BLaER1 treated with 17β-estradiol and CSF1 and Interleukin-3, amounts not matched to agents 10 nM and 100 nM (cell line): ENCODE data around the gene STK26.

Experiments used
- H3K27ac ChIP-seq, 11 experiments: shearing (Covaris generic); formaldehyde crosslinking; 2 replicates each; pipeline ENCODE4 v1.8.1; 2022
- H3K27me3 ChIP-seq, 11 experiments: shearing (Covaris generic); formaldehyde crosslinking; 2 replicates each; pipeline ENCODE4 v1.8.1; 2022
- H3K36me3 ChIP-seq, 11 experiments: shearing (Covaris generic); formaldehyde crosslinking; 2 replicates each; pipeline ENCODE4 v1.8.1; 2022
- H3K4me1 ChIP-seq, 10 experiments: shearing (Covaris generic); formaldehyde crosslinking; 2 replicates each; pipeline ENCODE4 v1.8.1; 2022
- H3K4me2 ChIP-seq, 11 experiments: shearing (Covaris generic); formaldehyde crosslinking; 2 replicates each; pipeline ENCODE4 v1.8.1; 2022
- H3K4me3 ChIP-seq, 10 experiments: shearing (Covaris generic); formaldehyde crosslinking; 2 replicates each; pipeline ENCODE4 v1.8.1; 2022
- H3K9ac ChIP-seq, 11 experiments: shearing (Covaris generic); formaldehyde crosslinking; 2 replicates each; pipeline ENCODE4 v1.8.1; 2022
- H3K9me3 ChIP-seq, 11 experiments: shearing (Covaris generic); formaldehyde crosslinking; replicated peaks in 1 of 11; 2 replicates each; pipeline ENCODE4 v1.8.1; 2022
- H4K20me1 ChIP-seq, 11 experiments: shearing (Covaris generic); formaldehyde crosslinking; 2 replicates each; pipeline ENCODE4 v1.8.1; 2022
- Cebpa-rat ChIP-seq, 11 experiments: shearing (Covaris generic); IDR thresholded peaks; 2 replicates each; pipeline ENCODE4 v1.8.1; 2022

STK26 gene

GRCh38 chrX:132114607-132115006, 91.5 kb downstream of the STK26 start:
- H3K4me2 ChIP-seq: no peak overlapping the region
- H3K4me3 ChIP-seq: no peak overlapping the region
- H3K9me3 ChIP-seq: no peaks in the 10 kb centered on the region
- H3K9ac ChIP-seq: no peak overlapping the region
- H4K20me1 ChIP-seq: peaks cover 0 to 17% (median 0%) of the 10 kb centered on the region in 11 experiments; a peak in 5 of 22 replicates
- no peak for TF ChIP-seq Cebpa-rat (IDR thresholded peaks at IDR 0.05)
- H3K4me1 ChIP-seq: no peaks in the 10 kb centered on the region
- no peaks in the 10 kb centered on the region for H3K36me3 ChIP-seq
- no peak overlapping the region for H3K27ac ChIP-seq
- H3K27me3 ChIP-seq: peaks cover 97 to 100% (median 100%) of the 10 kb centered on the region in 11 experiments

- Histone ChIP-seq H3K9me3 (peaks cover 0 to 8% (median 0%) of the 10 kb centered on the region in 11 experiments; a peak in 6 of 22 replicates), H3K4me1 (no peaks in the 10 kb centered on the region), H3K4me2 (no peak overlapping the region), H3K27ac (no peak overlapping the region), H3K4me3 (no peak overlapping the region), H4K20me1 (peaks cover 0 to 6% (median 0%) of the 10 kb centered on the region in 11 experiments; a peak in 5 of 22 replicates), H3K9ac (no peak overlapping the region), H3K36me3 (no peaks in the 10 kb centered on the region), H3K27me3 (peaks cover 97 to 100% (median 100%) of the 10 kb centered on the region in 11 experiments)
- TF ChIP-seq Cebpa-rat (IDR thresholded peaks at IDR 0.05): no peak
Measured at GRCh38 chrX:132115792-132116191, 92.7 kb downstream of the STK26 start.

GRCh38 chrX:132118358-132118757, 95.3 kb downstream of the STK26 start:
- H3K4me2 ChIP-seq: no peak overlapping the region
- H3K9ac ChIP-seq: no peak overlapping the region
- no peaks in the 10 kb centered on the region; a peak in 4 of 22 replicates for H4K20me1 ChIP-seq
- TF ChIP-seq Cebpa-rat (IDR thresholded peaks at IDR 0.05): no peak
- H3K36me3 ChIP-seq: no peaks in the 10 kb centered on the region
- H3K4me1 ChIP-seq: no peaks in the 10 kb centered on the region
- H3K27ac ChIP-seq: no peak overlapping the region
- H3K4me3 ChIP-seq: no peak overlapping the region
- H3K27me3 ChIP-seq: peaks cover 96 to 100% (median 100%) of the 10 kb centered on the region in 11 experiments
- peaks cover 0 to 25% (median 0%) of the 10 kb centered on the region in 11 experiments; a peak in 6 of 22 replicates for H3K9me3 ChIP-seq

- no peak for TF ChIP-seq Cebpa-rat (IDR thresholded peaks at IDR 0.05)
- Histone ChIP-seq H3K27ac (no peak overlapping the region), H3K4me3 (no peak overlapping the region), H3K36me3 (no peaks in the 10 kb centered on the region), H4K20me1 (no peaks in the 10 kb centered on the region; a peak in 4 of 22 replicates), H3K4me1 (no peaks in the 10 kb centered on the region), H3K4me2 (no peak overlapping the region), H3K9ac (no peak overlapping the region), H3K27me3 (peaks cover 96 to 100% (median 100%) of the 10 kb centered on the region in 11 experiments), H3K9me3 (peaks cover 0 to 25% (median 0%) of the 10 kb centered on the region in 11 experiments; a peak in 6 of 22 replicates)
Measured at GRCh38 chrX:132119283-132119682, 96.2 kb downstream of the STK26 start.

- Histone ChIP-seq H3K4me1 (no peaks in the 10 kb centered on the region), H3K27me3 (peaks cover 96 to 100% (median 100%) of the 10 kb centered on the region in 11 experiments), H3K27ac (no peak overlapping the region), H3K9ac (no peak overlapping the region), H4K20me1 (no peaks in the 10 kb centered on the region; a peak in 4 of 22 replicates), H3K36me3 (no peaks in the 10 kb centered on the region), H3K9me3 (peaks cover 0 to 25% (median 0%) of the 10 kb centered on the region in 11 experiments; a peak in 6 of 22 replicates), H3K4me2 (no peak overlapping the region), H3K4me3 (no peak overlapping the region)
- no peak for TF ChIP-seq Cebpa-rat (IDR thresholded peaks at IDR 0.05)
Measured at GRCh38 chrX:132119821-132120515, 96.9 kb downstream of the STK26 start.

GRCh38 chrX:132120913-132121312, 97.8 kb downstream of the STK26 start:
- H3K36me3 ChIP-seq: no peaks in the 10 kb centered on the region
- no peak for TF ChIP-seq Cebpa-rat (IDR thresholded peaks at IDR 0.05)
- H3K4me1 ChIP-seq: no peaks in the 10 kb centered on the region
- H3K4me2 ChIP-seq: no peak overlapping the region
- H3K27ac ChIP-seq: no peak overlapping the region
- no peaks in the 10 kb centered on the region; a peak in 4 of 22 replicates for H4K20me1 ChIP-seq
- no peak overlapping the region for H3K4me3 ChIP-seq
- no peak overlapping the region for H3K9ac ChIP-seq
- peaks cover 91 to 100% (median 100%) of the 10 kb centered on the region in 11 experiments for H3K27me3 ChIP-seq
- peaks cover 0 to 25% (median 0%) of the 10 kb centered on the region in 11 experiments; a peak in 6 of 22 replicates for H3K9me3 ChIP-seq
